ENCODE results near the gene CAMK2A.

The CAMK2A gene

GRCh38 chr5:150210644-150211043 lies 78.9 kb downstream of the CAMK2A start:
- no peak for DNase-seq (ENCODE audit: low read depth)

- peak; percentile 2 for DNase-seq (ENCODE audit: low read depth)
Observed at GRCh38 chr5:150209099-150209635, 80.4 kb downstream of the CAMK2A start.

- no peak for DNase-seq (ENCODE audit: low read depth)
Observed at GRCh38 chr5:150208187-150209098, 81.1 kb downstream of the CAMK2A start.

GRCh38 chr5:150206779-150207115 lies 82.8 kb downstream of the CAMK2A start:
- no peak for DNase-seq (ENCODE audit: low read depth)

- no peak for DNase-seq (ENCODE audit: low read depth)
Observed at GRCh38 chr5:150206098-150206778, 83.3 kb downstream of the CAMK2A start.

GRCh38 chr5:150204590-150204960 lies 85.0 kb downstream of the CAMK2A start:
- DNase-seq (ENCODE audit: low read depth): no peak

GRCh38 chr5:150203832-150204589 lies 85.6 kb downstream of the CAMK2A start:
- no peak for DNase-seq (ENCODE audit: low read depth)

- no peak for DNase-seq (ENCODE audit: low read depth)
Observed at GRCh38 chr5:150202501-150202900, 87.1 kb downstream of the CAMK2A start.

- no peak for DNase-seq (ENCODE audit: low read depth)
Observed at GRCh38 chr5:150197476-150197875, 92.1 kb downstream of the CAMK2A start.

- no peak for DNase-seq (ENCODE audit: low read depth)
Observed at GRCh38 chr5:150196986-150197385, 92.6 kb downstream of the CAMK2A start.

- DNase-seq (ENCODE audit: low read depth): no peak
Observed at GRCh38 chr5:150196514-150196913, 93.1 kb downstream of the CAMK2A start.

- DNase-seq (ENCODE audit: low read depth): no peak
Observed at GRCh38 chr5:150195736-150196485, 93.7 kb downstream of the CAMK2A start.

GRCh38 chr5:150192462-150192861 lies 97.1 kb downstream of the CAMK2A start:
- no peak for DNase-seq (ENCODE audit: low read depth)

GRCh38 chr5:150190987-150191386 lies 98.6 kb downstream of the CAMK2A start:
- no peak for DNase-seq (ENCODE audit: low read depth)

- no peak for DNase-seq (ENCODE audit: low read depth)
Observed at GRCh38 chr5:150190503-150190979, 99.0 kb downstream of the CAMK2A start.

GRCh38 chr5:150189728-150190502 lies 99.7 kb downstream of the CAMK2A start, which contains the start of gene SLC6A7:
SLC6A7 (plus strand) TSS chr5:150190062; CDS start chr5:150190328, 266 bp downstream.
- no peak for DNase-seq (ENCODE audit: low read depth)

- no peak for DNase-seq (ENCODE audit: low read depth)
Observed at GRCh38 chr5:150189326-150189725, 100.2 kb downstream of the CAMK2A start.

GRCh38 chr5:150188146-150188842 lies 101.3 kb downstream of the CAMK2A start:
- DNase-seq (ENCODE audit: low read depth): no peak

GRCh38 chr5:150186897-150187296 lies 102.7 kb downstream of the CAMK2A start:
- DNase-seq (ENCODE audit: low read depth): no peak

GRCh38 chr5:150186137-150186536 lies 103.4 kb downstream of the CAMK2A start:
- DNase-seq (ENCODE audit: low read depth): no peak

All from stimulated activated CD8-positive, alpha-beta memory T cell treated with anti-CD3 and anti-CD28 coated beads, Interleukin-12 subunit alpha, Interleukin-12 subunit beta, amount 100 ng/mL, for 1 hour (primary cell).